HepG2 (cell line): ENCODE measurements around the gene CPSF4. TPM values are rescaled to one million over a fixed set of nuclear protein-coding genes. Genes with fewer than 3 reads are reported as not detected.

ENCODE experiments used
- FOXC1 ChIP-seq: sonication (generic); formaldehyde crosslinking; IDR thresholded peaks from 2 replicates; pipeline ENCODE4 v1.8.0; 2022; ENCODE audit warnings: mild to moderate bottlenecking, missing genetic modification reagents, borderline replicate concordance
- FOXJ3 ChIP-seq: sonication (generic); formaldehyde crosslinking; IDR thresholded peaks from 2 replicates; pipeline ENCODE4 v1.4.0; 2020; ENCODE audit warnings: missing genetic modification reagents, mild to moderate bottlenecking, borderline replicate concordance
- FOXO1 ChIP-seq: sonication (generic); formaldehyde crosslinking; IDR thresholded peaks from 2 replicates; pipeline ENCODE4 v1.4.0; 2020; ENCODE audit warnings: missing genetic modification reagents
- KAT7 ChIP-seq: IDR thresholded peaks from 2 replicates; pipeline ENCODE4 v1.6.1; 2018; ENCODE audit warnings: borderline replicate concordance, missing compliant biosample characterization
- KAT8 ChIP-seq: IDR thresholded peaks from 2 replicates; pipeline ENCODE4 v1.6.1; 2016; ENCODE audit warnings: missing genetic modification reagents, missing compliant biosample characterization
- MAZ ChIP-seq, 2 experiments: sonication (generic) in 1 of 2; formaldehyde crosslinking in 1 of 2; IDR thresholded peaks; 2 replicates each; pipeline versions ENCODE4 v1.5.0 to v1.6.1; 2012 to 2020; ENCODE audit warnings: low read depth in 2 of 2, mild to moderate bottlenecking in 2 of 2, borderline replicate concordance in 1 of 2, improper control_type of control experiment in 1 of 2, low read length in 1 of 2, missing genetic modification reagents in 1 of 2, moderate library complexity in 1 of 2
- MEIS2 ChIP-seq: sonication (generic); formaldehyde crosslinking; IDR thresholded peaks from 2 replicates; pipeline ENCODE4 v1.9.0; 2021; ENCODE audit warnings: mild to moderate bottlenecking, missing genetic modification reagents
- NCOR1 ChIP-seq: fragments of 200-600 bp; sonication (generic); IDR thresholded peaks from 2 replicates; pipeline ENCODE4 v1.7.0; 2017; ENCODE audit warnings: antibody characterized with exemption, low read length, borderline replicate concordance
- PITX1 ChIP-seq: sonication (generic); formaldehyde crosslinking; IDR thresholded peaks from 2 replicates; pipeline ENCODE4 v1.5.1; 2020; ENCODE audit warnings: mild to moderate bottlenecking, missing genetic modification reagents
- PRPF4 ChIP-seq: fragments of 200-400 bp; formaldehyde crosslinking; IDR thresholded peaks from 2 replicates; pipeline ENCODE4 v1.6.1; 2016; ENCODE audit warnings: low read length, low read depth; ENCODE audit not compliant: poor library complexity, severe bottlenecking
- REST ChIP-seq, 2 experiments: IDR thresholded peaks; 2 replicates each; pipeline ENCODE4 v1.6.1; 2011 to 2012; ENCODE audit warnings: low read length in 2 of 2, borderline replicate concordance in 1 of 2, low read depth in 1 of 2, mild to moderate bottlenecking in 1 of 2, moderate library complexity in 1 of 2
- RFXAP ChIP-seq: sonication (generic); formaldehyde crosslinking; IDR thresholded peaks from 2 replicates; pipeline ENCODE4 v1.4.0; 2020; ENCODE audit warnings: missing genetic modification reagents, borderline replicate concordance
- SPEN ChIP-seq: sonication (generic); formaldehyde crosslinking; IDR thresholded peaks from 2 replicates; pipeline ENCODE4 v1.5.1; 2020; ENCODE audit warnings: low read depth, mild to moderate bottlenecking, missing genetic modification reagents
- STAT5B ChIP-seq: sonication (generic); formaldehyde crosslinking; IDR thresholded peaks from 2 replicates; pipeline ENCODE4 v1.4.0; 2020; ENCODE audit warnings: missing genetic modification reagents
- TARDBP ChIP-seq: sonication (generic); formaldehyde crosslinking; IDR thresholded peaks from 2 replicates; pipeline ENCODE4 v1.8.0; 2022; ENCODE audit warnings: mild to moderate bottlenecking, missing genetic modification reagents
- TBL1XR1 ChIP-seq: fragments of 150-350 bp; IDR thresholded peaks from 2 replicates; pipeline ENCODE4 v1.6.1; 2014; ENCODE audit warnings: borderline replicate concordance, low read length; ENCODE audit not compliant: partially characterized antibody
- ZNF101 ChIP-seq: sonication (generic); formaldehyde crosslinking; IDR thresholded peaks from 2 replicates; pipeline ENCODE4 v1.4.0; 2020; ENCODE audit warnings: mild to moderate bottlenecking, low read depth, missing genetic modification reagents, borderline replicate concordance
- ZNF205 ChIP-seq: IDR thresholded peaks from 2 replicates; pipeline ENCODE4 v1.6.1; 2018; ENCODE audit warnings: missing biosample characterization, missing genetic modification reagents
- ZNF230 ChIP-seq: sonication (generic); formaldehyde crosslinking; IDR thresholded peaks from 2 replicates; pipeline ENCODE4 v1.4.0; 2020; ENCODE audit warnings: mild to moderate bottlenecking, missing genetic modification reagents
- ZNF512 ChIP-seq: sonication (generic); formaldehyde crosslinking; IDR thresholded peaks from 2 replicates; pipeline ENCODE4 v1.4.0; 2020; ENCODE audit warnings: mild to moderate bottlenecking, missing genetic modification reagents
- ZNF563 ChIP-seq: sonication (generic); formaldehyde crosslinking; IDR thresholded peaks from 2 replicates; pipeline ENCODE4 v1.8.0; 2022; ENCODE audit warnings: mild to moderate bottlenecking, moderate library complexity, missing genetic modification reagents
- ZNF678 ChIP-seq: sonication (generic); formaldehyde crosslinking; IDR thresholded peaks from 2 replicates; pipeline ENCODE4 v1.4.0; 2020; ENCODE audit warnings: mild to moderate bottlenecking, missing genetic modification reagents
- ZSCAN5A ChIP-seq: sonication (generic); formaldehyde crosslinking; IDR thresholded peaks from 2 replicates; pipeline ENCODE4 v1.8.0; 2022; ENCODE audit warnings: mild to moderate bottlenecking, missing genetic modification reagents, borderline replicate concordance
- polyA plus RNA-seq, 8 experiments: library from polyadenylated mRNA; depleted of rRNA in 3 of 8; stranded (reverse) in 7 of 8; unstranded in 1 of 8; fragments of >200 nt; fragmentation: Illumina TruSeq in 4 of 8; extraction: Trizol in 4 of 8; gene quantifications; 2 replicates each; pipeline versions ENCODE4 v1.2.1 to v1.2.3, GENCODE V29; 2011 to 2016; ENCODE audit warnings: low read depth in 4 of 8, missing spikeins in 1 of 8, mixed read lengths in 1 of 8; ENCODE audit not compliant: insufficient read depth in 1 of 8
- total RNA-seq, 5 experiments: library from RNA; depleted of rRNA; stranded (reverse); fragments of >200 nt; fragmentation: Illumina TruSeq; extraction: Trizol; gene quantifications; 2 replicates each; pipeline ENCODE4 v1.2.3, GENCODE V29; 2016; ENCODE audit warnings: low read depth in 1 of 5

Gene CPSF4
- total and polyA plus RNA-seq, 2 of the 13 experiments (the other 11 are each of a cell fraction or from before 2014, with no cell fraction given): 34.1 to 49.6 TPM

- no peak for TF ChIP-seq ZSCAN5A (CRISPR knock-in tag)
- peak; percentile 83 for TF ChIP-seq KAT8
- TF ChIP-seq TARDBP (CRISPR knock-in tag): 0 out of 2 replicates have a peak, but pooled peaks have one; percentile 19
- no peak for TF ChIP-seq ZNF512
- TF ChIP-seq KAT7 (CRISPR knock-in tag): no peak; the same call in 1 of the 2 replicates
- no peak for TF ChIP-seq ZNF101 (CRISPR knock-in tag)
- TF ChIP-seq FOXC1 (CRISPR knock-in tag): no peak; the same call in 1 of the 2 replicates
- TF ChIP-seq FOXO1 (CRISPR knock-in tag): no peak
- TF ChIP-seq NCOR1: peak; percentile 33; the same call in 1 of the 2 replicates
- no peak for TF ChIP-seq STAT5B
- TF ChIP-seq TBL1XR1: peak; percentile 21
- peak in 1 of 2 experiments; percentile 60; a peak in 1 of 4 replicates for TF ChIP-seq REST (IDR thresholded peaks at IDR 0.05; ENCODE audit: borderline replicate concordance in 1 of 2, low read depth in 1 of 2, low read length in 2 of 2)
- no peak for TF ChIP-seq ZNF205
- peak; percentile 77 for TF ChIP-seq SPEN (CRISPR knock-in tag)
- TF ChIP-seq ZNF678 (CRISPR knock-in tag): no peak
- no peak for TF ChIP-seq FOXJ3 (CRISPR knock-in tag)
- TF ChIP-seq PITX1 (CRISPR knock-in tag): peak; percentile 67
- peak; percentile 38 for TF ChIP-seq PRPF4
- TF ChIP-seq RFXAP (CRISPR knock-in tag): peak; percentile 17; the same call in 1 of the 2 replicates
- no peak; the same call in 1 of the 2 replicates for TF ChIP-seq ZNF230
- TF ChIP-seq MEIS2 (CRISPR knock-in tag): no peak
- peak; percentile 67; the same call in 1 of the 2 replicates for TF ChIP-seq MAZ (IDR thresholded peaks at IDR 0.05; ENCODE audit: borderline replicate concordance, low read depth, low read length)
- peak; percentile 67 for TF ChIP-seq MAZ (CRISPR knock-in tag; IDR thresholded peaks at IDR 0.05; ENCODE audit: low read depth)
- peak; percentile 38; the same call in 1 of the 2 replicates for TF ChIP-seq ZNF563 (CRISPR knock-in tag)
Measured at GRCh38 chr7:99504603-99505323, 66.0 kb downstream of the CPSF4 start, which contains the start of gene ZKSCAN5 (continued).
